DND-41 (cell line): ENCODE measurements around the gene TTLL7.

Experiments used
- EZH2 ChIP-seq: IDR thresholded peaks from 3 replicates; pipeline ENCODE4 v1.6.1; 2012; ENCODE audit warnings: borderline replicate concordance, low read depth, mild to moderate bottlenecking, moderate library complexity, low read length, inconsistent platforms; ENCODE audit not compliant: severe bottlenecking
- TF ChIP-seq, protein P1 (sequence below): IDR thresholded peaks from 2 replicates; pipeline ENCODE4 v1.5.1; 2012; ENCODE audit warnings: borderline replicate concordance, low read length, moderate library complexity, mild to moderate bottlenecking; ENCODE audit not compliant: poor library complexity, severe bottlenecking; ENCODE audit errors: extremely low read depth

DNA sequence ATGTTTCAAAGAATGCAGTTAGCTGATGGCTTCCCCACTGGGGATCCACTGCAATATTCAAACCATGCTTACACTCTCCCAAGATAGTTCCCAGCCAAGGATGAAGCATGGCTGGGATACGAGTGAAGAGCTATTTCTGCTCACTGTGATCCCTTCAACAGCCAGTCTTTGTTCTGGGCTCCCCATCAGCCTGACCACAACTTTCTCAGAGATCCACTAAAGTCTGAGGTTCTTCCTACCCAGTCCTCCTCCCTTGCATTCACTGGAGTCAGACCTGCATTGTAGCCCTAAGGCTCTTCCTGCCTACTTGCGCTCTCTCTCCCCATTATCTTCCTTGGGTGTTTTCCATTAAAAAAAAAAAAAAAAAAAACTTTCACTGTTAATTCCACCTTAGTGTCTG, 101.4 kb downstream of the TTLL7 start:
- no peak for TF ChIP-seq EZH2
- TF ChIP-seq, protein P1, sequence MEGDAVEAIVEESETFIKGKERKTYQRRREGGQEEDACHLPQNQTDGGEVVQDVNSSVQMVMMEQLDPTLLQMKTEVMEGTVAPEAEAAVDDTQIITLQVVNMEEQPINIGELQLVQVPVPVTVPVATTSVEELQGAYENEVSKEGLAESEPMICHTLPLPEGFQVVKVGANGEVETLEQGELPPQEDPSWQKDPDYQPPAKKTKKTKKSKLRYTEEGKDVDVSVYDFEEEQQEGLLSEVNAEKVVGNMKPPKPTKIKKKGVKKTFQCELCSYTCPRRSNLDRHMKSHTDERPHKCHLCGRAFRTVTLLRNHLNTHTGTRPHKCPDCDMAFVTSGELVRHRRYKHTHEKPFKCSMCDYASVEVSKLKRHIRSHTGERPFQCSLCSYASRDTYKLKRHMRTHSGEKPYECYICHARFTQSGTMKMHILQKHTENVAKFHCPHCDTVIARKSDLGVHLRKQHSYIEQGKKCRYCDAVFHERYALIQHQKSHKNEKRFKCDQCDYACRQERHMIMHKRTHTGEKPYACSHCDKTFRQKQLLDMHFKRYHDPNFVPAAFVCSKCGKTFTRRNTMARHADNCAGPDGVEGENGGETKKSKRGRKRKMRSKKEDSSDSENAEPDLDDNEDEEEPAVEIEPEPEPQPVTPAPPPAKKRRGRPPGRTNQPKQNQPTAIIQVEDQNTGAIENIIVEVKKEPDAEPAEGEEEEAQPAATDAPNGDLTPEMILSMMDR = no peak
